Measurements from ENCODE around the gene KLK3.

- TF ChIP-seq CTCF (conservative IDR thresholded peaks at IDR 0.05 in 1 of 2, IDR thresholded peaks at IDR 0.05 in 1 of 2; ENCODE audit: extremely low read depth in 1 of 2, insufficient read depth in 1 of 2, low read depth in 1 of 2, low read length in 2 of 2) (no peak), EZH2 (IDR thresholded peaks at IDR 0.05; ENCODE audit: borderline replicate concordance, low read length) (no peak)
These were observed 36.5 kb downstream of the KLK3 start for GRCh38 chr19:50891253-50891625.

All from mammary epithelial cell (primary cell).